GM12873 (cell line): ENCODE data around the gene STX7.

ENCODE experiments used
- CTCF ChIP-seq: IDR thresholded peaks from 2 replicates; pipeline ENCODE4 v1.5.1; 2012; ENCODE audit warnings: low read depth, mild to moderate bottlenecking, moderate library complexity, low read length, control low read depth; ENCODE audit not compliant: insufficient read depth; ENCODE audit errors: missing control alignments

STX7 gene

GRCh38 chr6:132490478-132491204 lies 22.3 kb downstream of the STX7 start:
- no peak for TF ChIP-seq CTCF

DNA sequence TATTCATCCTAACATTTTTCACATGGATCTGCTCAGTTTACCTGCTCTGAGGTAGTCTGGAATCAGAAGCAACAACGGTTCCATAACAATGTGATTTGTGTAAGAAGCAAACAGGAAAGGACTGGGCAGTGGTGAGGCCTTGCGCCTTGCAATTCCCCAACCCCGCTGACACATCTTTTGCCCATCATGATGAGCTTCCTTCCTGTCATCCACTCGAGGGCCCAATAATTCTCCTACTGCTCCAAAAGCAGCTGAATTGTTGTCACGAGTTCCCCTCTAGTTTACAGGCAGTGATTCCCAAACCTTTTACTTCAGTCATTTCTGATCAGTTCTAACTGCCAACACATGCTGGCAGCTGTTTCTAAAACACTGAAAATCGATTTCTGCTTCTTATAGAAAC lies 22.9 kb downstream of the STX7 start:
- no peak for TF ChIP-seq CTCF

DNA sequence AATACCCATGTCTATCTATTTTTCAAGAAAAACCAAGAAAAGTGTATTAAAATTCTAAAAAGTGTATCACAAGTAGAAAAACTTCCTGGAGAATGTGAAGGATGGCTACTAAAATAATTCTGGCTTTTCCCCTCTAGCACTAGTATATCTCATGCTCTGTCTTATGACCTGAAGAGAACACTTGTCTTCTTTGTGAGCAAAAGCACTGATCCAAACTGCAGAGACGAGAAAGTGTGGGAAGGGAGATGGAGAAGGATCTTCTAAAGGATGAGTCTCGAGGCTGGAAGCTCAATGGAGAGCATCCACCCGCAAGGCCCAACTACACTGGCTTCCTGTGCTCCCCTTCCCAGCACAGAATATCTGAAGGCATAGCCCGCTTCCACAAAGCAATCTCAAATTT lies 23.5 kb downstream of the STX7 start:
- no peak for TF ChIP-seq CTCF

DNA sequence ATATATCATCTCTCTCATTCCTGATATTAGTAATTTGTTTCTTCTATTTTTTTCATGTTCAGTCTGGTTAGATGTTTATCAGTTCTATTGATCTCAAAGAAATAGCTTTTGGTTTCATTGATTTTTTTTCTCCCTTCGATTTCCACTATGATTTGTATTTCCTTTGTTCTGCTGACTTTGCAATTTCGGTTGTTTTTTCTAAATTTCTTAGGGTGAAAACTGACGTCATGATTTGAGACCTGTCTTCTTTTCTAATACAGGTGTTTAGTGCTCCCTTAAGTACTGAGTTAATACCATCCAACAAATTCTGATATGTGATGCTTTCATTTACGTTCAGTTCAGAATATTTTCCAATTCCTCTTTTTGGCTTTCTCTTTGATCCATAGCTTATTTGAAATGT lies 25.2 kb downstream of the STX7 start:
- TF ChIP-seq CTCF, result no peak

GRCh38 chr6:132484680-132485018 lies 28.3 kb downstream of the STX7 start:
- no peak for TF ChIP-seq CTCF

DNA sequence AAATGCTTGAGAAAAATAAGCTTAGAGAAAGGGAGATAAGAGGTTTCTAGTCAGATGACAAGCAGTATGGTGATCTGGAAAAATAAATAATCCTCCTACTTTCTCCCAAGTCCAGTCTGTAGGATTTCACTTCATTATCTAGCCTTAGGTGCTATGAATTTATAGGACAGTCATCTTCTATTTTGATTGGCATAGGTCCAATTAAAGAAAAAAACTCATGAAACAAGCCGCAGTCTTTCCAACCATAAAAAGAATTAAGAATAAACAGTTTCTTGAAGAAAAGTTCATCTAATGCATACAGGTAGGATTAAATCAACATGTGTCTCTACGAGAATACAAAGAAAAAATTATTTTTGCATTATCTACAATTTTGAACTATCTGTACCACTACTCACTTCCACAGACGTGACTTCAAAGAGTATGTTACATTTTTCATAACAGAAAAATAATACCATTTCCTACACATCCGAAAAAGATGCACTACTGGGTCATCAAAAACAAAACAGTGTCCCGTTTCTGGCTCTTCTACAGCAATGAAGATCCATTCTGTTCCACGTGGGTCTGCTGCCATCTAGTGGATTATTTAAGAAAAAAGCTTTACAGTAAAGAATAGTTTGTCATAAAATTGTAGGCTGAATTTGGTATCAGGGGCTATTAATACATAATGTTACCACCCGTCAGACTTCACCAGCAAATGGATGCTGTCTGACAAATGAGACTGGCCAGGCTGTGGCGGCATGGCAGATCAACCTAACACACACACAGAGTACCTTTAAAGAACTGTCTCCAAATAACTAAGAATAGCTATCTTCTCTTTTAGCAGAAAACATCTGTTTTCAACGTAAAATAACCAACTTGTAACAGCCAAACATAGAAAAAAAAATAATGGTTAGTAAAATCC lies 28.9 kb downstream of the STX7 start:
- TF ChIP-seq CTCF, result peak; percentile 53

DNA sequence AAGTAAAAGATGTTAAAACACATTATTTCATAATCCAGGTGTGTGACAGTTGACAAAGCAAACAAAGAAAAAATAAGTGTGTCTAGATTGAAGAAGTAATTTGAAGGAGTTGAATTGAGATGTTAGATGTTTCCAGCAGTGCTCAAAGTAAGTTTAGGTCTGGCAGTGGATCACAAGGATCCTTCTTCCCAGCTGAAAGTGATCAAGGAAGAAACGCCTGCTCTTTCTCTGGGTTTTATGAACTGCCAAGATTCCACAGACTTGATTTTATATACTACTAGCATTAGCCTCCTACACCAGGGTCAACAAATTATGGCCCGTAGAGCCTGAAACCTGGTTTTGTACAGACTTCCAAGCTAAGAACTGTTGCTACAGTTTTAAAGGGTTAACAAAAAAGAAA lies 30.3 kb downstream of the STX7 start:
- TF ChIP-seq CTCF, result no peak
